A549 (cell line): Measurements from ENCODE around the gene LRRC45. TPM values are rescaled to one million over a fixed set of nuclear protein-coding genes. Genes with fewer than 3 reads are reported as not detected.

Experiments
- ATAC-seq, 2 experiments: fragments of 200-7000 bp in 1 of 2; fragments of >200 bp in 1 of 2; cut with Nextera tagmentation in 1 of 2; cut with Tn5 transposase in 1 of 2; 3 replicates each; pipeline versions ENCODE4 v1.8.0 to v1.9.1; 2018 to 2020; ENCODE audit warnings: mild to moderate bottlenecking in 1 of 2, moderate library complexity in 1 of 2
- CTCF ChIA-PET: fragments of 300-600 bp; sonication (Branson Sonifier 250); formaldehyde crosslinking; extraction: SDS; loops from one replicate; lab custom pipeline; 2021; ENCODE audit warnings: antibody characterized with exemption, inconsistent platforms; lab: Yijun Ruan, JAX
- POLR2A ChIA-PET: fragments of 350-600 bp; formaldehyde crosslinking; extraction: SDS; loops from one replicate; lab custom pipeline; 2021; ENCODE audit warnings: antibody characterized with exemption, inconsistent platforms; lab: Yijun Ruan, JAX
- DNase-seq, 2 experiments: peaks; one replicate each; pipeline versions ENCODE4 v3.0.0 to v3.0.0-alpha.2; 2011 to 2016; ENCODE audit warnings: low read depth in 1 of 2, low spot score in 1 of 2
- FAIRE-seq: peaks from 2 replicates; lab custom pipeline; 2011; peaks lifted over from hg19 to GRCh38; lab: Jason Lieb, UNC
- H3K27ac ChIP-seq, 2 experiments: fragments of >200 bp; sonication (Bioruptor Twin); formaldehyde crosslinking; 3 replicates each; pipeline ENCODE4 v1.5.1; 2016 to 2017
- H3K4me1 ChIP-seq: fragments of >200 bp; sonication (Bioruptor Twin); formaldehyde crosslinking; 3 replicates; pipeline ENCODE4 v1.6.1; 2016
- H3K4me2 ChIP-seq: fragments of >200 bp; sonication (Bioruptor Twin); formaldehyde crosslinking; 3 replicates; pipeline ENCODE4 v1.6.1; 2016
- H3K4me3 ChIP-seq: fragments of >200 bp; sonication (Bioruptor Twin); formaldehyde crosslinking; 3 replicates; pipeline ENCODE4 v1.5.1; 2016
- H3K9me3 ChIP-seq: fragments of >200 bp; sonication (Bioruptor Twin); formaldehyde crosslinking; 3 replicates; pipeline ENCODE4 v1.6.1; 2016
- BHLHE40 ChIP-seq: IDR thresholded peaks from 2 replicates; pipeline ENCODE4 v1.6.1; 2012; ENCODE audit warnings: low read depth, low read length, inconsistent platforms
- CHD2 ChIP-seq: fragments of 150-350 bp; IDR thresholded peaks from 2 replicates; pipeline ENCODE4 v1.6.1; 2014; ENCODE audit warnings: low read length; ENCODE audit not compliant: partially characterized antibody
- CHD4 ChIP-seq: fragments of 200-600 bp; sonication (generic); IDR thresholded peaks from 2 replicates; pipeline ENCODE4 v1.6.1; 2016; ENCODE audit warnings: antibody characterized with exemption, mild to moderate bottlenecking, borderline replicate concordance
- EHMT2 ChIP-seq: fragments of 200-600 bp; sonication (generic); IDR thresholded peaks from 2 replicates; pipeline ENCODE4 v1.6.1; 2016; ENCODE audit warnings: antibody characterized with exemption, low read depth, mild to moderate bottlenecking, moderate library complexity
- HEYL ChIP-seq: fragments of 250-450 bp; sonication (Bioruptor Pico); IDR thresholded peaks from 2 replicates; pipeline ENCODE4 v1.8.0; 2021; ENCODE audit warnings: mild to moderate bottlenecking, moderate library complexity
- JUN ChIP-seq, 2 experiments: fragments of >200 bp; sonication (Bioruptor Twin); formaldehyde crosslinking; IDR thresholded peaks; 2 replicates in 1 of 2; 3 replicates in 1 of 2; pipeline ENCODE4 v1.6.1; 2016 to 2017
- JUNB ChIP-seq: fragments of >200 bp; sonication (Bioruptor Twin); formaldehyde crosslinking; IDR thresholded peaks from 2 replicates; pipeline ENCODE4 v1.6.1; 2016
- MYC ChIP-seq: IDR thresholded peaks from 2 replicates; pipeline ENCODE4 v1.6.1; 2012; ENCODE audit warnings: mild to moderate bottlenecking, inconsistent platforms, low read length, improper control_type of control experiment, borderline replicate concordance
- NPAS2 ChIP-seq: fragments of 250-450 bp; sonication (Bioruptor Pico); IDR thresholded peaks from 2 replicates; pipeline ENCODE4 v1.8.0; 2022; ENCODE audit warnings: mild to moderate bottlenecking, moderate library complexity, borderline replicate concordance
- POLR2A ChIP-seq: IDR thresholded peaks from 2 replicates; pipeline ENCODE4 v1.6.1; 2012; ENCODE audit warnings: mild to moderate bottlenecking, low read length
- SREBF2 ChIP-seq: fragments of 450-650 bp; IDR thresholded peaks from 2 replicates; pipeline ENCODE4 v1.6.1; 2014; ENCODE audit warnings: mild to moderate bottlenecking, moderate library complexity
- TP53 ChIP-seq: fragments of 250-450 bp; sonication (Bioruptor Pico); IDR thresholded peaks from 2 replicates; pipeline ENCODE4 v1.5.0; 2021; ENCODE audit warnings: mild to moderate bottlenecking, moderate library complexity
- ZNF302 ChIP-seq: fragments of 250-450 bp; sonication (Bioruptor Pico); IDR thresholded peaks from 2 replicates; pipeline ENCODE4 v1.9.0; 2021; ENCODE audit warnings: inconsistent platforms, mild to moderate bottlenecking, moderate library complexity
- WGBS: methylation state at CpG from one replicate; pipeline ENCODE4 v1.1.6; 2017; ENCODE audit errors: missing lambda C conversion rate; 5-methylcytosine and 5-hydroxymethylcytosine counted together
- polyA plus RNA-seq, 4 experiments: library from polyadenylated mRNA; depleted of rRNA in 3 of 4; stranded (reverse); fragments of >200 nt; fragmentation: RNase III in 1 of 4; extraction: RNeasy Plus Mini Kit Qiagen cat#74134 plus additional on column Dnase treatment in 1 of 4; gene quantifications; 2 replicates in 3 of 4; 3 replicates in 1 of 4; pipeline ENCODE4 v1.2.3, GENCODE V29; 2011 to 2017
- TF ChIP-seq, protein P1 (sequence below): IDR thresholded peaks from 2 replicates; pipeline ENCODE4 v1.6.1; 2012; ENCODE audit warnings: low read depth, borderline replicate concordance
- TF ChIP-seq, protein P2 (sequence below): fragments of 200-600 bp; sonication (generic); IDR thresholded peaks from 2 replicates; pipeline ENCODE4 v1.6.1; 2016; ENCODE audit warnings: antibody characterized with exemption, mild to moderate bottlenecking, moderate library complexity
- TF ChIP-seq, protein P3 (sequence below): fragments of >200 bp; sonication (Bioruptor Twin); formaldehyde crosslinking; IDR thresholded peaks from 3 replicates; pipeline ENCODE4 v1.5.1; 2016
- TF ChIP-seq, protein P4 (sequence below): fragments of >200 bp; sonication (Bioruptor Twin); formaldehyde crosslinking; IDR thresholded peaks from 3 replicates; pipeline ENCODE4 v1.6.1; 2016
- TF ChIP-seq, protein P5 (sequence below): fragments of 450-650 bp; IDR thresholded peaks from 2 replicates; pipeline ENCODE4 v1.6.1; 2014; ENCODE audit warnings: antibody characterized with exemption
- TF ChIP-seq, protein P6 (sequence below): fragments of >200 bp; sonication (Bioruptor Twin); formaldehyde crosslinking; IDR thresholded peaks from 2 replicates; pipeline ENCODE4 v1.6.1; 2016

The LRRC45 gene
- polyA plus RNA-seq, 2 of the 4 experiments (the other 2 are of a cell fraction): 6.4 to 24.5 TPM

DNA sequence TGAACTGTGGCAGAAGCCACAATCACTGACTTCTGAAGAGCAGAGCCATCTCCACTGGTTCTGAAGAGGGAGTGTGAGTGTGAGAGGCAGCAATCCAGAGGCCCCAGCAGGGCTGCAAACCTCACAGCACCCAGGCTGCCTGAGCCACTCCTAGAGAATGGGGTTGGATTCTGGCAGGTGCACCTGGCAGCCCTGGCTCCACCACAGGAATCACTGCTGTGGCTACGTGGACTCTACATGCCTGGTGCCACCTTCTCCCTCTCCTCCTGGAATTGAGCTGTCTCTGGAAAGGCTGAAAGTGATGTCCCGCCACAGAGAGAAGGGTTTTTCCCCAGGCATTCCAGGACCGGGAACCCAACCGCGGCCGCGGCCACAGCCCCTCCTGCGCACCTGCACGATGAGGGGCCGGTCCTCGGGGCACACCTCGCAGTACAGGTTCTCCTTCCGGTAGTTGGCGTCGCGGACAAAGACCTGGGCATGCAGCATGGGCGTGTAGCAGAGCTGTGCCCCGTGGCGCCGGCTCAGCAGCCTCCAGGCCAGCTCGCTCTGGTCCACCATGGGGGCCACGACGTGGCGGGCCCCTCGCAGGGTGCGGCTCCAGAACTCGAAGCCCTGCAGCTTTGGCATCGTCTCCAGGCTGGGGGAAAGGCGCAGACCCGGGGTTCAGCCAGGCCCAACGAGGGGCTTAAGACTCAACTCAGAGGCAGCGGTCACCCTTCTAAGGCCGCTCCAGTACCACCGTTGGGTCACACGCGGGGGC lies 41.5 kb downstream of the LRRC45 start:
- no peaks in the 10 kb centered on the region for H3K9me3 ChIP-seq
- peak overlapping the region; percentile 94 to 96 for H3K27ac ChIP-seq
- peak overlapping the region; percentile 94 for H3K4me3 ChIP-seq
- ChIA-PET CTCF (interaction anchor here (0.7 to 21.7 kb wide), 9 partner anchors 10 to 105 kb away, joined by 3 to 191 read pairs (median 4); partner anchors contain the start of genes DCXR, GPS1, NOTUM and RAC3), POLR2A (interaction anchor here (0.6 to 3.1 kb wide), 2 partner anchors 34 to 171 kb away, joined by 3 to 11 read pairs; partner anchors contain the start of gene FASN)
- TF ChIP-seq JUN (IDR thresholded peaks at IDR 0.05) (no peak), SREBF2 (no peak)
- TF ChIP-seq, protein P1, sequence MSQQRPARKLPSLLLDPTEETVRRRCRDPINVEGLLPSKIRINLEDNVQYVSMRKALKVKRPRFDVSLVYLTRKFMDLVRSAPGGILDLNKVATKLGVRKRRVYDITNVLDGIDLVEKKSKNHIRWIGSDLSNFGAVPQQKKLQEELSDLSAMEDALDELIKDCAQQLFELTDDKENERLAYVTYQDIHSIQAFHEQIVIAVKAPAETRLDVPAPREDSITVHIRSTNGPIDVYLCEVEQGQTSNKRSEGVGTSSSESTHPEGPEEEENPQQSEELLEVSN: no peak
- DNase-seq: no peak
- peaks cover 19% of the 10 kb centered on the region for H3K4me1 ChIP-seq
- WGBS: 42% methylated on average over 30 of the region's 36 CpGs
- peak overlapping the region; percentile 99 for H3K4me2 ChIP-seq
- ATAC-seq: peak in 1 of 2 experiments; percentile 3; a peak in 3 of 6 replicates
- no peak for FAIRE-seq

DNA sequence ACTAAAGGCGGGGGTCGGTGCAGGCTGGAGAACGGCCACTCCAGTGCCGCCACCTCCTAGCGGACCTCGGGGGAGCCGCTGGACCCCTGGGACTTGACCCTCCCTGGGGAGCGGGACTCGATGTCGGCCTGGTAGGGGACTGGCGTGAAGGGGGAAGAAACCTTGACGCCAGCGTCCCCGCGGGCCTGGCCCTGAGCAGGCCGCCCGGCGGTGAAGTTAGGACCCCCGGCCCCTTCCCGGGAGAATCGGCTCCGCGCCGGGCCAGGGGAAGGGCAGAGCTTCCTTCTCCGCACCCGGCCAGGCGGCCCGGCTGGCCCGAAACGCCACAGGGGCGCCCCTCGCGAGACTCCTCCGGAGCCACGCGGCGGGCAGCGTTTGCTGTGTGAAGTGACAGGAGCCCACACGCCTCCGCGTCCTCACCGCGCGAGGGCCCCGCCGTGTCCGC lies 42.1 kb downstream of the LRRC45 start:
- no peak for TF ChIP-seq EHMT2
- peak; percentile 76 for TF ChIP-seq CHD2
- TF ChIP-seq, protein P2, sequence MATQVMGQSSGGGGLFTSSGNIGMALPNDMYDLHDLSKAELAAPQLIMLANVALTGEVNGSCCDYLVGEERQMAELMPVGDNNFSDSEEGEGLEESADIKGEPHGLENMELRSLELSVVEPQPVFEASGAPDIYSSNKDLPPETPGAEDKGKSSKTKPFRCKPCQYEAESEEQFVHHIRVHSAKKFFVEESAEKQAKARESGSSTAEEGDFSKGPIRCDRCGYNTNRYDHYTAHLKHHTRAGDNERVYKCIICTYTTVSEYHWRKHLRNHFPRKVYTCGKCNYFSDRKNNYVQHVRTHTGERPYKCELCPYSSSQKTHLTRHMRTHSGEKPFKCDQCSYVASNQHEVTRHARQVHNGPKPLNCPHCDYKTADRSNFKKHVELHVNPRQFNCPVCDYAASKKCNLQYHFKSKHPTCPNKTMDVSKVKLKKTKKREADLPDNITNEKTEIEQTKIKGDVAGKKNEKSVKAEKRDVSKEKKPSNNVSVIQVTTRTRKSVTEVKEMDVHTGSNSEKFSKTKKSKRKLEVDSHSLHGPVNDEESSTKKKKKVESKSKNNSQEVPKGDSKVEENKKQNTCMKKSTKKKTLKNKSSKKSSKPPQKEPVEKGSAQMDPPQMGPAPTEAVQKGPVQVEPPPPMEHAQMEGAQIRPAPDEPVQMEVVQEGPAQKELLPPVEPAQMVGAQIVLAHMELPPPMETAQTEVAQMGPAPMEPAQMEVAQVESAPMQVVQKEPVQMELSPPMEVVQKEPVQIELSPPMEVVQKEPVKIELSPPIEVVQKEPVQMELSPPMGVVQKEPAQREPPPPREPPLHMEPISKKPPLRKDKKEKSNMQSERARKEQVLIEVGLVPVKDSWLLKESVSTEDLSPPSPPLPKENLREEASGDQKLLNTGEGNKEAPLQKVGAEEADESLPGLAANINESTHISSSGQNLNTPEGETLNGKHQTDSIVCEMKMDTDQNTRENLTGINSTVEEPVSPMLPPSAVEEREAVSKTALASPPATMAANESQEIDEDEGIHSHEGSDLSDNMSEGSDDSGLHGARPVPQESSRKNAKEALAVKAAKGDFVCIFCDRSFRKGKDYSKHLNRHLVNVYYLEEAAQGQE: peak; percentile 49; the same call in 1 of the 2 replicates
- TF ChIP-seq, protein P3, sequence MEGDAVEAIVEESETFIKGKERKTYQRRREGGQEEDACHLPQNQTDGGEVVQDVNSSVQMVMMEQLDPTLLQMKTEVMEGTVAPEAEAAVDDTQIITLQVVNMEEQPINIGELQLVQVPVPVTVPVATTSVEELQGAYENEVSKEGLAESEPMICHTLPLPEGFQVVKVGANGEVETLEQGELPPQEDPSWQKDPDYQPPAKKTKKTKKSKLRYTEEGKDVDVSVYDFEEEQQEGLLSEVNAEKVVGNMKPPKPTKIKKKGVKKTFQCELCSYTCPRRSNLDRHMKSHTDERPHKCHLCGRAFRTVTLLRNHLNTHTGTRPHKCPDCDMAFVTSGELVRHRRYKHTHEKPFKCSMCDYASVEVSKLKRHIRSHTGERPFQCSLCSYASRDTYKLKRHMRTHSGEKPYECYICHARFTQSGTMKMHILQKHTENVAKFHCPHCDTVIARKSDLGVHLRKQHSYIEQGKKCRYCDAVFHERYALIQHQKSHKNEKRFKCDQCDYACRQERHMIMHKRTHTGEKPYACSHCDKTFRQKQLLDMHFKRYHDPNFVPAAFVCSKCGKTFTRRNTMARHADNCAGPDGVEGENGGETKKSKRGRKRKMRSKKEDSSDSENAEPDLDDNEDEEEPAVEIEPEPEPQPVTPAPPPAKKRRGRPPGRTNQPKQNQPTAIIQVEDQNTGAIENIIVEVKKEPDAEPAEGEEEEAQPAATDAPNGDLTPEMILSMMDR: no peak
- TF ChIP-seq MYC: 0 out of 2 replicates have a peak, but pooled peaks have one; percentile 12
- WGBS: under 1% methylated on average over 24 of the region's 47 CpGs
- Histone ChIP-seq H3K4me1 (peaks cover 19% of the 10 kb centered on the region), H3K9me3 (no peaks in the 10 kb centered on the region), H3K4me2 (peak overlapping the region; percentile 99), H3K27ac (peak overlapping the region; percentile 94 to 96), H3K4me3 (peak overlapping the region; percentile 94)
- CTCF ChIA-PET: interaction anchor here (0.7 to 21.7 kb wide), 8 partner anchors 11 to 105 kb away, joined by 3 to 191 read pairs (median 8); partner anchors contain the start of genes DCXR, GPS1, NOTUM and RAC3
- peak; percentile 10 to 33; a peak in 4 of 6 replicates for ATAC-seq
- POLR2A ChIA-PET: interaction anchor here (0.6 to 3.1 kb wide), 3 partner anchors 14 to 172 kb away, joined by 3 to 11 read pairs (median 3); partner anchors contain the start of gene FASN
- peak in 1 of 2 experiments; percentile 66 for DNase-seq
- FAIRE-seq: no peak

DNA sequence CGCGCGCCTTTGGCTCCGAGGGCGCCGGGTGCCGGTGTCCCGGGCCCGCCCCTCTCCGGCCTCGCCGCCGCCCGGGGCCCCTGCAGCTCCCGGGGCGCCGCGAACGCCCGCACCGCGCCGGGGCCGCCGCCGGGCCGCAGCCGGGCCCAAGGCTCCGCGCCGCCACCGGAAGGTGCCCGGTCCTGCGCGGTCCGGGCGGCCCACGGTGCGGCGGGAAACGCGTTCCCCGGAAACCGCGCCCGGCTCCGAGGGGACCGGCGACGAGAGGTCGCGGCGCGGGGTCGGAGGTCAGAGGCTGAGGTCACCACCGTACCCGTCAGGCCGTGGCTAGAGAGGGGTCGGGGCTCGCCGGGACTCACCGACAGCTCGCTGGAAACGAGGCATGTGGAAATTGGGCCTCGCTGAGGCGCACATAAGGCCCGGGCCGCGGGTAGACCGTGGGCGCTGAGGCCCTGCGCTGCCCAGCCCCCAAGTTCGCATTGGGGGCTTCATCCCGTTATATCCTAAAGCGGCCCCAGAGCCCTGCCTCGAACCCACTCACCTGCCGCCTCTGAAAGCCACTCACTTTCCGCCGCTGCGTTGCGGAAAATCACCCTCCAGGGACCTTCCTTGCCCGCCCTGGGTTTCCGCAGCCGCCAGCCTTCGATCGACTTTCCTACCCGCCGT lies 42.7 kb downstream of the LRRC45 start, which contains the start of gene DUS1L:
Gene DUS1L, minus strand, starts transcription at position 167 of the 666 bp plus-strand sequence. CDS start 745 bp downstream, outside the sequence.
- no peaks in the 10 kb centered on the region for H3K9me3 ChIP-seq
- H3K4me1 ChIP-seq: peaks cover 19% of the 10 kb centered on the region
- FAIRE-seq (no peak), DNase-seq (peak; percentile 68 to 72), ATAC-seq (peak; percentile 52 to 65; a peak in 5 of 6 replicates)
- CTCF ChIA-PET: interaction anchor here (0.9 to 21.7 kb wide), 8 partner anchors 11 to 106 kb away, joined by 3 to 191 read pairs (median 8); partner anchors contain the start of genes DCXR, GPS1, NOTUM and RAC3
- H3K4me2 ChIP-seq: peak within 1 kb of the TSS; percentile 99
- POLR2A ChIA-PET: interaction anchor here (1.3 to 3.1 kb wide), 2 partner anchors 15 to 33 kb away, joined by 3 to 11 read pairs; partner anchors contain the start of gene FASN
- WGBS: 36% methylated on average over 34 of the region's 88 CpGs
- peak within 1 kb of the TSS; percentile 94 to 96 for H3K27ac ChIP-seq
- peak within 1 kb of the TSS; percentile 94 for H3K4me3 ChIP-seq
- TF ChIP-seq, protein P4, sequence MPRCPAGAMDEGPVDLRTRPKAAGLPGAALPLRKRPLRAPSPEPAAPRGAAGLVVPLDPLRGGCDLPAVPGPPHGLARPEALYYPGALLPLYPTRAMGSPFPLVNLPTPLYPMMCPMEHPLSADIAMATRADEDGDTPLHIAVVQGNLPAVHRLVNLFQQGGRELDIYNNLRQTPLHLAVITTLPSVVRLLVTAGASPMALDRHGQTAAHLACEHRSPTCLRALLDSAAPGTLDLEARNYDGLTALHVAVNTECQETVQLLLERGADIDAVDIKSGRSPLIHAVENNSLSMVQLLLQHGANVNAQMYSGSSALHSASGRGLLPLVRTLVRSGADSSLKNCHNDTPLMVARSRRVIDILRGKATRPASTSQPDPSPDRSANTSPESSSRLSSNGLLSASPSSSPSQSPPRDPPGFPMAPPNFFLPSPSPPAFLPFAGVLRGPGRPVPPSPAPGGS: peak; percentile 83; the same call in 1 of the 3 replicates
- TF ChIP-seq, protein P5, sequence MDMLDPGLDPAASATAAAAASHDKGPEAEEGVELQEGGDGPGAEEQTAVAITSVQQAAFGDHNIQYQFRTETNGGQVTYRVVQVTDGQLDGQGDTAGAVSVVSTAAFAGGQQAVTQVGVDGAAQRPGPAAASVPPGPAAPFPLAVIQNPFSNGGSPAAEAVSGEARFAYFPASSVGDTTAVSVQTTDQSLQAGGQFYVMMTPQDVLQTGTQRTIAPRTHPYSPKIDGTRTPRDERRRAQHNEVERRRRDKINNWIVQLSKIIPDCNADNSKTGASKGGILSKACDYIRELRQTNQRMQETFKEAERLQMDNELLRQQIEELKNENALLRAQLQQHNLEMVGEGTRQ: no peak
- TF ChIP-seq, protein P6, sequence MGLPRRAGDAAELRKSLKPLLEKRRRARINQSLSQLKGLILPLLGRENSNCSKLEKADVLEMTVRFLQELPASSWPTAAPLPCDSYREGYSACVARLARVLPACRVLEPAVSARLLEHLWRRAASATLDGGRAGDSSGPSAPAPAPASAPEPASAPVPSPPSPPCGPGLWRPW: no peak
- TF ChIP-seq CHD4 (no peak), BHLHE40 (no peak), NPAS2 (CRISPR knock-in tag) (no peak), TP53 (peak; percentile 80; the same call in 1 of the 2 replicates), HEYL (CRISPR knock-in tag) (no peak), POLR2A (peak; percentile 59), CHD2 (no peak), JUNB (no peak), ZNF302 (no peak), SREBF2 (no peak)
